Liver (tissue), 9 donors: ENCODE data around the gene PITPNB. TPM values are rescaled to one million over a fixed set of nuclear protein-coding genes. Genes with fewer than 3 reads are reported as not detected.

Source experiments
- DNase-seq: peaks from one replicate; pipeline ENCODE4 v3.0.0-alpha.2; 2017; ENCODE audit warnings: low spot score
- H3K27ac ChIP-seq, 2 donors: one replicate each; pipeline ENCODE4 v1.7.0; 2013; ENCODE audit warnings: inconsistent platforms in 2 of 2, low read length in 2 of 2, control low read depth in 1 of 2, low read depth in 1 of 2, mild to moderate bottlenecking in 1 of 2
- H3K27me3 ChIP-seq, 4 donors: one replicate each; pipeline versions ENCODE4 v1.6.1 to v1.7.0; 2013; ENCODE audit warnings: low read length in 3 of 4, inconsistent platforms in 1 of 4, mild to moderate bottlenecking in 1 of 4, moderate library complexity in 1 of 4; ENCODE audit not compliant: control insufficient read depth in 4 of 4, insufficient read depth in 4 of 4
- H3K36me3 ChIP-seq, 4 donors: one replicate each; pipeline versions ENCODE4 v1.6.1 to v1.7.0; 2013; ENCODE audit warnings: low read length in 3 of 4, mild to moderate bottlenecking in 3 of 4, low read depth in 1 of 4, moderate library complexity in 1 of 4; ENCODE audit not compliant: control insufficient read depth in 4 of 4, insufficient read depth in 3 of 4
- H3K4me1 ChIP-seq, 4 donors: one replicate each; pipeline versions ENCODE4 v1.6.1 to v1.7.0; 2013; ENCODE audit warnings: low read length in 3 of 4, mild to moderate bottlenecking in 3 of 4, moderate library complexity in 1 of 4; ENCODE audit not compliant: control insufficient read depth in 4 of 4, insufficient read depth in 4 of 4
- H3K4me3 ChIP-seq, 3 donors: one replicate each; pipeline versions ENCODE4 v1.6.1 to v1.7.0; 2013; ENCODE audit warnings: low read length in 3 of 3, control low read depth in 1 of 3, low read depth in 1 of 3, mild to moderate bottlenecking in 1 of 3
- H3K9ac ChIP-seq, 2 donors: one replicate each; pipeline ENCODE4 v1.7.0; 2013; ENCODE audit warnings: low read length in 2 of 2, mild to moderate bottlenecking in 2 of 2, moderate library complexity in 2 of 2, control low read depth in 1 of 2, low read depth in 1 of 2
- H3K9me3 ChIP-seq, 4 donors: one replicate each; pipeline versions ENCODE4 v1.6.1 to v1.7.0; 2013; ENCODE audit warnings: low read length in 3 of 4; ENCODE audit not compliant: control insufficient read depth in 4 of 4
- ATF3 ChIP-seq: IDR thresholded peaks from 2 replicates; pipeline ENCODE4 v1.6.1; 2016; ENCODE audit warnings: antibody characterized with exemption
- CTCF ChIP-seq: fragments of 150-350 bp; IDR thresholded peaks from 2 replicates; pipeline ENCODE4 v1.5.1; 2017; ENCODE audit warnings: improper control_type of control experiment, low read depth, low read length; ENCODE audit not compliant: missing input control
- EGR1 ChIP-seq, 2 donors: IDR thresholded peaks; 2 replicates each; pipeline ENCODE4 v1.6.1; 2016 to 2018; ENCODE audit warnings: antibody characterized with exemption in 2 of 2, low read depth in 2 of 2
- FOXA1 ChIP-seq: IDR thresholded peaks from 2 replicates; pipeline ENCODE4 v1.6.1; 2016; ENCODE audit warnings: antibody characterized with exemption
- FOXA2 ChIP-seq: IDR thresholded peaks from 2 replicates; pipeline ENCODE4 v1.6.1; 2016; ENCODE audit warnings: antibody characterized with exemption
- GABPA ChIP-seq, 2 donors: IDR thresholded peaks in 1 of 2; conservative IDR thresholded peaks in 1 of 2; 2 replicates each; pipeline ENCODE4 v1.6.1; 2016; ENCODE audit warnings: antibody characterized with exemption in 2 of 2, mild to moderate bottlenecking in 1 of 2, moderate library complexity in 1 of 2
- HNF4A ChIP-seq, 2 donors: conservative IDR thresholded peaks; 2 replicates each; pipeline ENCODE4 v1.6.1; 2016; ENCODE audit warnings: antibody characterized with exemption in 2 of 2, mild to moderate bottlenecking in 2 of 2
- HNF4G ChIP-seq: IDR thresholded peaks from 2 replicates; pipeline ENCODE4 v1.6.1; 2016; ENCODE audit warnings: antibody characterized with exemption
- JUND ChIP-seq, 2 donors: IDR thresholded peaks; 2 replicates each; pipeline ENCODE4 v1.6.1; 2016; ENCODE audit warnings: antibody characterized with exemption in 2 of 2
- MAX ChIP-seq: IDR thresholded peaks from 2 replicates; pipeline ENCODE4 v1.6.1; 2016; ENCODE audit warnings: antibody characterized with exemption
- NR2F2 ChIP-seq: IDR thresholded peaks from 2 replicates; pipeline ENCODE4 v1.6.1; 2016; ENCODE audit warnings: antibody characterized with exemption
- REST ChIP-seq: IDR thresholded peaks from 2 replicates; pipeline ENCODE4 v1.6.1; 2016; ENCODE audit warnings: antibody characterized with exemption, mild to moderate bottlenecking
- RXRA ChIP-seq, 2 donors: IDR thresholded peaks; 2 replicates each; pipeline ENCODE4 v1.6.1; 2017 to 2018; ENCODE audit warnings: antibody characterized with exemption in 2 of 2, mild to moderate bottlenecking in 1 of 2
- SP1 ChIP-seq: IDR thresholded peaks from 2 replicates; pipeline ENCODE4 v1.6.1; 2018; ENCODE audit warnings: antibody characterized with exemption, mild to moderate bottlenecking
- TAF1 ChIP-seq: conservative IDR thresholded peaks from 2 replicates; pipeline ENCODE4 v1.6.1; 2016; ENCODE audit warnings: antibody characterized with exemption, mild to moderate bottlenecking
- YY1 ChIP-seq: IDR thresholded peaks from 2 replicates; pipeline ENCODE4 v1.6.1; 2016; ENCODE audit warnings: antibody characterized with exemption, mild to moderate bottlenecking
- ZBTB33 ChIP-seq: IDR thresholded peaks from 2 replicates; pipeline ENCODE4 v1.6.1; 2016; ENCODE audit warnings: antibody characterized with exemption
- WGBS: extraction: QIAGEN DNeasy Blood & Tissue Kit; methylation state at CpG from one replicate; pipeline ENCODE4 v1.1.7; 2013; 5-methylcytosine and 5-hydroxymethylcytosine counted together
- polyA plus RNA-seq, 2 donors: library from polyadenylated mRNA; stranded (reverse) in 1 of 2; unstranded in 1 of 2; fragments of 200-250 nt in 1 of 2; fragments of >200 nt in 1 of 2; fragmentation: Nextera tagmentation in 1 of 2; extraction: Ambion mirVana in 1 of 2; gene quantifications; one replicate each; pipeline versions ENCODE4 v1.2.1 to v1.2.3, GENCODE V29; 2013 to 2015
- total RNA-seq, 2 donors: library from RNA; depleted of rRNA; stranded (reverse); fragments of >200 nt; gene quantifications; one replicate each; pipeline ENCODE4 v1.2.3, GENCODE V29; 2014
- donor health status: healthy.
- donor health status: healthy.
- donor health status: healthy.
- donor health status: healthy.
- donor health status: healthy.

Gene PITPNB
- total and polyA plus RNA-seq, 4 donors, result 18.4 to 57.4 (median 34.4) TPM

GRCh38 chr22:27842669-27843431, 76.2 kb downstream of the PITPNB start:
- WGBS, result 92% methylated on average over 15 of the region's 15 CpGs
- H3K9me3 ChIP-seq, result no peaks in the 10 kb centered on the region
- peaks cover 0 to 12% (median 6%) of the 10 kb centered on the region in 4 donors for H3K36me3 ChIP-seq
- no peak overlapping the region for H3K27ac ChIP-seq
- no peak overlapping the region for H3K9ac ChIP-seq
- H3K4me3 ChIP-seq, result no peak overlapping the region
- TF ChIP-seq SP1 (no peak), FOXA2 (no peak), NR2F2 (no peak), ZBTB33 (no peak), ATF3 (no peak), CTCF (no peak), RXRA (IDR thresholded peaks at IDR 0.05) (no peak), MAX (no peak), EGR1 (IDR thresholded peaks at IDR 0.05; ENCODE audit: low read depth in 2 of 2) (no peak), JUND (IDR thresholded peaks at IDR 0.05) (no peak), REST (no peak), FOXA1 (no peak), YY1 (no peak), GABPA (IDR thresholded peaks at IDR 0.05 in 1 of 2, conservative IDR thresholded peaks at IDR 0.05 in 1 of 2) (no peak), TAF1 (no peak), HNF4A (conservative IDR thresholded peaks at IDR 0.05) (no peak), HNF4G (no peak)
- no peaks in the 10 kb centered on the region for H3K4me1 ChIP-seq
- H3K27me3 ChIP-seq, result no peaks in the 10 kb centered on the region
- DNase-seq, result no peak
